ENCODE results near the gene FHIT. TPM values are rescaled to one million over a fixed set of nuclear protein-coding genes. Genes with fewer than 3 reads are reported as not detected.

The FHIT gene
- total and polyA plus RNA-seq, 10 of the 15 experiments (the other 5 are each of a cell fraction or from before 2014, with no cell fraction given), result 4.2 to 14.9 (median 9.4) TPM

DNA sequence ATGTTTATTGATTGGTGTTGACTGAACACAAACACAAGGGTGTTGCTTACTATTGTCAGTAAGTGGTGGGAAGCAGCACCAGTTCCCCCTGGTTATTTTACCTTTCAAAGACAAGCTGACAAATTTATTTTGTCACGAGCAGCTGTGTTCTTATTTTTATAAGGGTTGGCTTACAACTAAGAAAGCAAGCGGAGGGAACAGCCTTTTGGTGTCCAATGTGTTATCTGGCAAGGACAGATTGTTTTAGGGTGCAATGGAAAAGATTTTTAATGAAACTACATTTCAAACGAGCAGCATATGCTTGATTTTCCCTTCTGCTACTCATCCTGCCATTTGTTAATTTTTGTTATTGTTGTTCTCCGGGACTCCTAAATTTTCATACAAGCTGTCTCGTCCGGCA lies 1280.9 kb downstream of the FHIT start (continued):
- TF ChIP-seq ZNF592 (IDR thresholded peaks at IDR 0.05) (no peak), ETV6 (conservative IDR thresholded peaks at IDR 0.05 in 1 of 2, IDR thresholded peaks at IDR 0.05 in 1 of 2; ENCODE audit: borderline replicate concordance in 1 of 2, low read depth in 1 of 2) (no peak), CBFB (IDR thresholded peaks at IDR 0.05; ENCODE audit: low read depth) (no peak)
- TF ChIP-seq, protein P1, sequence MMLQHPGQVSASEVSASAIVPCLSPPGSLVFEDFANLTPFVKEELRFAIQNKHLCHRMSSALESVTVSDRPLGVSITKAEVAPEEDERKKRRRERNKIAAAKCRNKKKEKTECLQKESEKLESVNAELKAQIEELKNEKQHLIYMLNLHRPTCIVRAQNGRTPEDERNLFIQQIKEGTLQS (IDR thresholded peaks at IDR 0.05; ENCODE audit: borderline replicate concordance, extremely low read depth, low read depth, low read length), result no peak

GRCh38 chr3:59968513-59969045 lies 1282.7 kb downstream of the FHIT start:
- DNase-seq (ENCODE audit: low read depth, low spot score), result no peak
- no peaks in the 10 kb centered on the region for H3K27me3 ChIP-seq (replicated peaks in 1 of 2; ENCODE audit: control insufficient read depth in 2 of 2, insufficient read depth in 2 of 2, low read length in 1 of 2)
- no peak overlapping the region for H3K4me2 ChIP-seq (ENCODE audit: control insufficient read depth, insufficient read depth)
- WGBS (ENCODE audit: insufficient coverage, insufficient replicate concordance, low lambda C conversion rate, missing lambda C conversion rate), result 28% methylated on average over 5 of the region's 5 CpGs
- no peaks in the 10 kb centered on the region for H3K36me3 ChIP-seq (ENCODE audit: control insufficient read depth in 2 of 2, insufficient read depth in 2 of 2, low read length in 1 of 2)
- ATAC-seq, result no peak
- in situ Hi-C loops (cut with MboI) (no loop called here), intact Hi-C loops (cut with micrococcal nuclease; ENCODE audit: unreplicated experiment) (no loop called here)
- ChIA-PET CTCF (no interaction called here), POLR2A (no interaction called here), SMC1A (ENCODE audit: uncharacterized antibody, unreplicated experiment) (no interaction called here), RAD21 (ENCODE audit: unreplicated experiment) (no interaction called here)
- no peaks in the 10 kb centered on the region for H3K9me3 ChIP-seq (replicated peaks; ENCODE audit: control insufficient read depth, insufficient read depth, low read length)
- H3K79me2 ChIP-seq (ENCODE audit: control insufficient read depth, insufficient read depth, low read length), result no peaks in the 10 kb centered on the region
- no peaks in the 10 kb centered on the region for H4K20me1 ChIP-seq (ENCODE audit: control insufficient read depth, insufficient read depth)
- H3K4me3 ChIP-seq, result no peak overlapping the region
- H3K27ac ChIP-seq (ENCODE audit: control insufficient read depth, insufficient read depth), result no peak overlapping the region
- no peak overlapping the region for H3K9ac ChIP-seq (ENCODE audit: control insufficient read depth, insufficient read depth, low read length)
- BruUV-seq (replicated peaks), result no TSS peak
- H3K4me1 ChIP-seq (ENCODE audit: control insufficient read depth, insufficient read depth, low read length), result no peaks in the 10 kb centered on the region
- FAIRE-seq, result no peak
- H2AFZ ChIP-seq (ENCODE audit: control insufficient read depth, low read depth, low read length), result no peak overlapping the region
- TF ChIP-seq IRF3 (IDR thresholded peaks at IDR 0.05) (no peak), JUNB (IDR thresholded peaks at IDR 0.05) (no peak), TCF12 (IDR thresholded peaks at IDR 0.05; ENCODE audit: low read depth, low read length) (no peak), NFYA (IDR thresholded peaks at IDR 0.05; ENCODE audit: borderline replicate concordance, low read depth, low read length) (no peak), MTA3 (IDR thresholded peaks at IDR 0.05; ENCODE audit: borderline replicate concordance, low read length) (no peak), SREBF2 (IDR thresholded peaks at IDR 0.05; ENCODE audit: low read length) (no peak), RB1 (IDR thresholded peaks at IDR 0.05; ENCODE audit: borderline replicate concordance) (no peak), STAT3 (IDR thresholded peaks at IDR 0.05; ENCODE audit: low read depth, low read length) (no peak), POLR2AphosphoS5 (IDR thresholded peaks at IDR 0.05; ENCODE audit: low read length) (no peak), NBN (IDR thresholded peaks at IDR 0.05) (no peak), SUPT20H (IDR thresholded peaks at IDR 0.05; ENCODE audit: borderline replicate concordance, control insufficient read depth, low read depth, low read length) (no peak), ETV6 (conservative IDR thresholded peaks at IDR 0.05 in 1 of 2, IDR thresholded peaks at IDR 0.05 in 1 of 2; ENCODE audit: borderline replicate concordance in 1 of 2, low read depth in 1 of 2) (no peak)
- TF ChIP-seq, protein P2, sequence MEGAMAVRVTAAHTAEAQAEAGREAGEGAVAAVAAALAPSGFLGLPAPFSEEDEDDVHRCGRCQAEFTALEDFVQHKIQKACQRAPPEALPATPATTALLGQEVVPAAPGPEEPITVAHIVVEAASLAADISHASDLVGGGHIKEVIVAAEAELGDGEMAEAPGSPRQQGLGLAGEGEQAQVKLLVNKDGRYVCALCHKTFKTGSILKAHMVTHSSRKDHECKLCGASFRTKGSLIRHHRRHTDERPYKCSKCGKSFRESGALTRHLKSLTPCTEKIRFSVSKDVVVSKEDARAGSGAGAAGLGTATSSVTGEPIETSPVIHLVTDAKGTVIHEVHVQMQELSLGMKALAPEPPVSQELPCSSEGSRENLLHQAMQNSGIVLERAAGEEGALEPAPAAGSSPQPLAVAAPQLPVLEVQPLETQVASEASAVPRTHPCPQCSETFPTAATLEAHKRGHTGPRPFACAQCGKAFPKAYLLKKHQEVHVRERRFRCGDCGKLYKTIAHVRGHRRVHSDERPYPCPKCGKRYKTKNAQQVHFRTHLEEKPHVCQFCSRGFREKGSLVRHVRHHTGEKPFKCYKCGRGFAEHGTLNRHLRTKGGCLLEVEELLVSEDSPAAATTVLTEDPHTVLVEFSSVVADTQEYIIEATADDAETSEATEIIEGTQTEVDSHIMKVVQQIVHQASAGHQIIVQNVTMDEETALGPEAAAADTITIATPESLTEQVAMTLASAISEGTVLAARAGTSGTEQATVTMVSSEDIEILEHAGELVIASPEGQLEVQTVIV (IDR thresholded peaks at IDR 0.05; ENCODE audit: borderline replicate concordance, partially characterized antibody), result no peak
